NCI-H1417 treated with DMSO at 0.1 percent for 48 hours (cell line): ENCODE measurements around the gene ATP9B.
"Not testable (repeated sequence)": the region's sequence is repeated elsewhere in the genome, so short reads cannot be mapped to it uniquely, and the experiment has no call there.

Experiments used
- DNase-seq: peaks from one replicate; lab custom pipeline; 2025; lab: John Stamatoyannopoulos, UW

The ATP9B gene

DNA sequence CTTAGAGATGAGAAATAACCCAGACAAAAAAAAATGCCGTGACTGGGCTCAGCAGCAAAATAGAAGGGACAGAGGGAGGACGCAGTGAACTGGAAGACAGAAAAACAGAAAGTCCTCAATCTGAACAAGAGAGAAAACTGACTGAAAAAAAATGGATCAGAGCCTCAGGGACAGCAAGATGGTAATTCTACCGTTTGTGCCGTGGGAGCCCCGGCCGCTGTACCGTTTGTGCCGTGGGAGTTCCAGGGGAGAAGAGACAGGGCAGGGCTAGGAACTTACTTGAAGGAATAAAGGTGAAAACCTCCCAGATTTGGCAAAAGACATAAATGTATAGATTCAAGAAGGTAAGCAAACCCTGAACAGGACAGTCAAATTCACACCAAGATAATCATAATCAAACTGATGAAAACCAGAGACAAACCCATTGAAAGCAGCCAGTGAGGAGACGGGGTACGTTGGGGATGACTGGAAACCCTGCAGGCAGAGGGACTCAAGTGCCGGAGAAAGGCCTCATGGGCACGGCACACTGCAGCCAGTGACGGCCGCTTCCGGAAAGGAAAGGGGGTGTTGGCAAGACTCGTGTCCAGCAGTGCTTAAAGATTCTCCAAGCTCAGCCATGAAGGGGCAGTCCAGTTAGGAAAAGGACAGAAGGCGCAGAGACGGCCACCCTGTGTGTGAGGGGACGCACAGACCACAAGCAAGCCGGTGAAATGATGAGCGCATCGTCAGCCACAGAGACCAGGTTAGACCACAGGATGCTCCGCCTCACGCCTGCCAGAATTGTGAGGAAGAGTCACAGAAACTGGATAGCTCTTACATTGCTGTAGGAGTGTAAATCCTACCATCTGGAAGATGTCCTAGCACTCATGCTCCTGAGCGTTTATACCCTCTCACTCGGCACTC is 286.5 kb downstream of the ATP9B start:
- DNase-seq = no peak

DNA sequence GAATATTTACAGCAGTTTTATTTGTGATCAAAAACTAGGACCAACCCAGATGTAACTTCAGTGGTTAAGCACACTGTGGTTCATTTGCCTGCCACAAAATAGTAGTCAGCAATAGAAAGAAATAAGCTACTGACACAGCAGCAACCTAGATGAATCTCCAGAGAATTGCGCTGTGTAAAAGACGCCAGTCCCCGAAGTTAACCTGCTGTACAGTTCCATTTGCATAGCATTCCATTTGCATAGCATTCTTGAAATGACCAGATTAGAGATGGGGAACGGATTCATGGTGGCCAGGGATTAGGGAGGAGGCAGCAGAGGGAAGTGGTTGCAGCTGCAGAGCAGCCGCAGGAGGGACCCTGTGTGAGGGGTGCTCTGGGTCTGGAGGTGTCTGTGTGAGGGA is 287.2 kb downstream of the ATP9B start:
- DNase-seq = no peak

DNA sequence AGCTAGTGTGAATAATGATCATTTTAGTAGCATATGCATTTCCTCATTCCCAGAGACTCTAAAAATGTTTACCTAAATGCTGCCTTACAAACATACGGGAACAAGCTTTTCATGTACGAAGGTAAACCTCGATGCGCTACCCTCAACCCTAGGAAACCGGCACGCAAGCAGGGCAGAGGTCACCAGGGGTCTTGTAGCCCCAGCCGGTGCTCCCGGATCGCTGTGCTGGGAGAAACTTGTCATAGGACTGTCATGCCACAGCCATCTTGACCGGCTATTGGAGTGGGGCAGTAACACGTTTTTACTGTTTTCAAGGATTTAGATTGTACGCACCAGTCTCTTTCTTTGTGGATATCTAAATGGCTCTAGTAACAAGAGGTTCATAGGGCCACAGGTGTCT is 291.7 kb downstream of the ATP9B start:
- DNase-seq = no peak

DNA sequence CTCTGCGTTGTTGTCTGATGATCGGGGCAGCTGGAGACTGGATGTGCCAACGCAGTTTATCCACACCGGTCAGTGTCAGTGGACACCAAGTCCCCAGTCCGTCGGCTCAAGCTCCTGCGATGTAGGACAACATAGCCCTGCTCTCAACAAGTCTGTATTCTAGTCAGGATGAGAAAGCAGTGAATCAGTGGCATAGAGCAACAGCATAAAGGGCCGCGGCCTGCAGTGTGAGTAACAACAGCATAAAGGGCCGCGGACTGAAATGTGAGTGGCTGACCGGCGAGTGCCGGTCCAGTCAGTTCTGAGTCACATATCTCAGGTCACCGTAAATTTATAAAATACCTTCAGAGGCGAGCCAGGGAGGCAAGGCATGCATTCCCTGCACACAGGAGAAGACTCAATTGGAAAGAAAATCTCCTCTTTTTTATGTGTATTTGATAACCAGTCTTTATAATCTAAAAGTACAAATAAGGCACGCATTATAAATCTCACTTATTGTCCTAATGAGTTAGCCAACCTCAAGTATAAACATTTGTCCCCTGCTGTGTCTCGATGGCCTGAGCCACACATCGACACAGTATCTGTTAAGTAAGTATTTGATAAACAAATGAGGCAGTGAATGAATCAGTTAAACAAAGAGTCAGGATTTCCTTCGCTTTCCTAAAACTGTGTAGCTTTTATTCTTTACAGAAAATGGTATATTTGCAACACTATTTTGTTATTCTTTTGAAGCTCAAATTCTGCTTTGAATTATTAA is 292.8 kb downstream of the ATP9B start:
- no peak for DNase-seq

DNA sequence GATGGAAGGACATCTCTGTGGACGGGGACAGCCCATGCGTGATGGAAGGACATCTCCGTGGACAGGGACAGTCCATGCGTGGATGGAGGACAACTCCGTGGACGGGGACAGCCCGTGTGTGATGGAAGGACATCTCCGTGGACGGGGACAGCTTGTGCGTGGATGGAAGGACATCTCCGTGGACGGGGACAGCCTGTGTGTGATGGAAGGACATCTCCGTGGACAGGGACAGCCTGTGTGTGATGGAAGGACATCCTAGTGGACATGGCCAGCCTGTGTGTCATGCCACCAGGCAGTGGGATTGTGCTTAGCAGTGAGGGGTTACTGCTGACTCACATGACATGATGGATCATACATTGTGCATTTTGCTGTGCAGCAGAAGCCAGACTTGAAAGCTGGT is 296.5 kb downstream of the ATP9B start:
- no peak for DNase-seq

DNA sequence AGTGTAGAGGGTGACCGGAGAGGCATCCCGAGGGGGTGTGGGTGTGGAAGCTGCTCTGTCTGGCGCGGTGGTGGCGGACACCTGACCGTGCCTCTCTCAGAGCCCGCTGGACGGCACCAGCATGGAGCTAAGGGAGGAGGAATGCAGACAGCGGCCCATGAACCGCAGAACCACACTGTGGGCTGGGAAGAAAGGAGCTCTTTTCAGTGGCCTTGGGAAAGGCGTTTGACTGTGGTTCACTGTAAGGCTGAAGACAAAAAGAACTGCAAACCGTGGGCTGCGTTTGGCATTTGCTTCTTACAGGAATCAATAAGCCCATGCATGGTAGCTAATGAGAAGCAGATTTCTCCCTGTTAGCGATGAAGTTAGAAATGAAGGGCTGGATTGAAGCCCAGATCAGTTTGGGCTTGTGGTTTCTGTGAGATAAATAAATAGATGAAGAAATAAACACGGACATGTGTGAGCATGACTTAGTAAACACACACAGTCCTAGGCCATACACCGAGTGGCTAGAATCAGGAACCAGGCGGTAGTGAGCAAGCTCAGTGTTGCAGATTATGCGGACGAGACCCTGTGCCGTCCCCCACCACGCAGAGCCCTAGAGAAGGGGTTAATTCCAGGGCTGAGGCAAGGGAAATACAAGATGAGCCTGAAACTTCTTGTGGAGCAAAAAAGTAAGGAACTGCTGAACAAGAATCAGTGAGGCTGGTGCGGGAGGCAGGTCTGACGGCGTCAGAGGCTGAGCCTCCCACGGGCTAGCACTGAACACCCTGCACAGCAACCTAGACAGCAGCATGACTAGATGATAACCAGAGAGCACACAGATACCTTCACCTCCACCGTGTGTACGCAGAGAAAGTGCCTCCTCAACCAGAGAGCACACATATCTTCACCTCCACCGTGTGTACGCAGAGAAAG is 297.2 kb downstream of the ATP9B start:
- no peak for DNase-seq

DNA sequence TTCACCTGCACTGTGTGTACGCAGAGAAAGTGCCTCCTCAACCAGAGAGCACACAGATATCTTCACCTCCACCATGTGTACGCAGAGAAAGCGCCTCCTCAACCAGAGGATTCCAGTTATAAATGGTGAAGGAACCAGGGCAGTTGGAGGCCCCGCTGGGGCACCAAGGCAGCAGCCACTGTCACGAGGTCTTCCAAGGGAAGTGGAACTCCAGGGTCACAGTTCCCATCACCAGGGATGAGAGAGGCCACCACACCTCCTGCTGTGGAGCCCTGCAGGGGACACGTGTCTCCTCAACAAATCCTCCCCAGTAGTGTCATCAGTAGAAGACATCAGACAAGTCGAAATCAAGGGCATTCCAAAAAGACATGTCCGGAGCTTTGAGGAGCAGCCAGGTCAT is 298.3 kb downstream of the ATP9B start:
- no peak for DNase-seq

DNA sequence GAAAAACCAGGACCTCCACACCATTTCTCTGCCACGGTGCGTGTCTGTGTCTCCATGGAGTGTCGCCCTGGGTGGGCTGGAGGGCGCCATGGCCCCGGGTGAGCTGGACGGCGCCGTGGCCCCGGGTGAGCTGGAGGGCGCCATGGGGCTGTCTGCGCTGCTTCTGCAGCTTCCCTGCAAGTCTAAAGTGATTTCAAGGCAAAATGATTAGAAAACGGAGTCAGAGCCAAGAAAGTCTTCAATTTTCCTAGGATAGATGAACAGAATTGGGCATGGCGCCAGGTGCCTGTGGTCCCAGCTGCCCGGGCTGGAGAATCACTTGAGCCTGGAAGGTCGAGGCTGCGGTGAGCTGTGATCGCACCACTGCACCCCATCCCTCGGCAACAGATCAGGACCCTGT is 298.8 kb downstream of the ATP9B start:
- DNase-seq = no peak

DNA sequence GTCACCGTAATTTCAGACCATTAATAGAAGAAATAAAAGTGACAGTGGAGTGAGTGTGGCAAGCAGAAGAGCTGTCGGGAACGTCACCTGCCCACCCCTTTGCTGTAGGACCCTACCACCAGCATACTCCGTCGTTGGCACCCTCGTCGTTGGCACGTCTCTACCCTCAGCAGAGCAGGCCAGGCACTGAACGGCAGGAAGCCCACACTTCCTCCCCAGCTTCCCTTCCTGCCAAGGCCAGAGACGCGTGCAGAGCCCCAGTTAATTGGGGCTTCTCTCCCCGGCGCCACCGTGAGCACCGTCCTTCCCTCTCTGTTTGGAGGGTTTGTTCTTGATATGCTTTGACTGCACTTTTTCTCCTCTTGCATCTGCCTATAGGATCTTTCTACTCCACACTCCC is 299.5 kb downstream of the ATP9B start:
- DNase-seq = no peak

DNA sequence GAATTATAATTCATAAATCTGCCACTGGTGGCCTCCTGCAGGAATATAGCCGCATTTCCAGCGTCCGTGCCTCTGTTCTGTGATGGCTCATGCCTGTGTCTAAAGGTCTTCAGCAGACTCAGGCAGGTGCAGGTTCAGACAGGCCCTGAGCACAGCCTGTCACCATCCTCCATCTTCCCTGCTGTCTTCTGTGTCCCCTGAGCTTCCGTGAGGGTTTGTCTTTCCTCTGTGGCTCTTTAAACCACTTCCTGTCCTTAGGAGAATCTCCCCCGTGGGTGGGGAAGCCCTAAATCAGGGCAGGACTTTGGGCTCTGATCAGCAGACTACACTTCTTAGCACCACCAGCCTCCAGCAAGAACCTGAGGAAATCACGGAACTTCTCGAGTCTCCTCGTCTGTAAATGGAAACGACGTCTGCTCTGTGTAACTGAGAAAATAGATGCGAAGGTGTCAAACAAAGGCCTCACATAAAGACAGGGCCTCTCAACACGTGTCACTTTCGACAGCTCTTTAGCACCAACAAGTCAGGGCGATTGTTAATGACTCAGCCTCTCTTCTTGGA is 302.4 kb downstream of the ATP9B start:
- no peak for DNase-seq

DNA sequence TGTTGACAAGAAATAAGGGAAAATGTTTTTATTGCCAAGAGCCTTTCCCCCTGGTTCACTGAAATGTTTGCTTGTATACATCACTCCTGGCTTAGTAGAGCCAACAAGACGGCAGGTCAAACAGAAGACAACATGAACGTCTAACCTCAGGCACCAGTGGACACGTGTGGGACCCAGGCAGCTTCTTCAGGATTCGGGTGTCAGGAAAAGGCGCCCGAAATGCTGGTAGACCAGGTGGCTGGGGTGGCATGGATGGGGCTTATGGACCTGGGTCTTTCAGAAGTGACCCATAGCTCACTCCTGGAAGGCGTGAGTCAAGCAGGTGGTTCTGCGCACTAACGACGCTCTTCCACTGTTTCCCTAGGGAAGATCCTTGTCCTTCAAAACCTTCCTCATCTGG is 303.3 kb downstream of the ATP9B start:
- DNase-seq = no peak

DNA sequence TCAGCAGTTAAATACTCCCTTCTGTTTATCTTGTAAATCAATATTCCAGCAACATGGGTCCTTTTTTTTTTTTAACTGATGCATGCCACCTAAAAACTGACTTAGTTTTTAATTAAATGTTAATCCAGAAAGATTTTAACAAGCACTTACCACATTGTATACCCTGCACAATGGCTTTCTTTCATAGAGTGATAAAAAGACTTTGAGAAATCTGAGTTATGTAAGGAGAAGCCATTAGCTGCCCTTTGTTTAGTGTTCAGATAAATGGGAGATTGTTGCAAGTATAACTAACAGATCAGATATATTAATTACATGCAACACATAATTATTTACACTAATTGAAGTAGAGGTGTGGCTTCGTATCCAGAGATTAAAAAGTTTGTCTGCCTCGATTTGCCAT is 303.8 kb downstream of the ATP9B start:
- no peak for DNase-seq

DNA sequence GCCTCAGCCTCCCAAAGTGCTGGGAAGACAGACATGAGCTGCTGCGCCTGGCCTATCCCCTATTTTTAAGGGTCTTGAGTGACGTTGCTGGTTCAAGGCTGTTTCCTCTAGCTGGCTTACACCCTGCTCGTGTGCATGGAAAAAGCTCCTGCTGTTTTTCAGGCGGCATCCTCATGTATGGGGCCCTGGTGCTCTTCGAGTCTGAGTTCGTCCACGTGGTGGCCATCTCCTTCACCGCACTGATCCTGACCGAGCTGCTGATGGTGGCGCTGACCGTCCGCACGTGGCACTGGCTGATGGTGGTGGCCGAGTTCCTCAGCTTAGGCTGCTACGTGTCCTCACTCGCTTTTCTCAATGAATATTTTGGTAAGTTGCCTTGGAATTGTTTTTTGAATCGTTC is 304.5 kb downstream of the ATP9B start:
- no peak for DNase-seq

DNA sequence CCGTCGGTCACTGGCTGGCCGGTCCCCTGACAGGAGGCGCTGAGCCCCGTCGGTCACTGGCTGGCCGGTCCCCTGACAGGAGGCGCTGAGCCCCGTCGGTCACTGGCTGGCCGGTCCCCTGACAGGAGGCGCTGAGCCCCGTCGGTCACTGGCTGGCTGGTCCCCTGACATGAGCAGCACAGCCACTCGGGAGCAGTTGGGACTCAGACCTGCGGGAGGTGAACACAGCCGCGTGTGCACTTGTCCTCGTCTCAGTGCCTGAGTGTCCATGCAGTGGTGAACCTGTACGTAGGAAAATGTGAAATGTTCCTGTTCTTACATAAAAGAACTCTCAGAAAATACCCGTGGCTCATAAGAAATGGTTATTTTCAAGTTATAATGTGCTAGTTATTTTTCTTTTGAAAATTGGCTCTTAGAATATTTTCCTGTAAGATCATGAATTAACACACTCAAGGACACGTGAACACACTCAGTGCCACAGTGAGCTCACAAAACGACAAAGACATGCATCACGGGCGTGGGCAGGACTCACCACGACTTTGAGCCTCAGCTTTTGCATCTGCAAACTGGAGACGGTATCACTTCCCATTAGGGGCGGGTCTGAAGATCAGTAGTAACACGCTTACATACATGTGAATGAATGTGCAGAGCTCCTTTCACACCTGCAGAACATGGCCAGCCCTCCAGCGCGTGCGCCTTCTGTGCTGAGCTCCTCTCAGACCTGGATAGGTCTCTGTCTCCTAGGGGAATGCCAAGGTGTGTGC is 305.4 kb downstream of the ATP9B start:
- no peak for DNase-seq

DNA sequence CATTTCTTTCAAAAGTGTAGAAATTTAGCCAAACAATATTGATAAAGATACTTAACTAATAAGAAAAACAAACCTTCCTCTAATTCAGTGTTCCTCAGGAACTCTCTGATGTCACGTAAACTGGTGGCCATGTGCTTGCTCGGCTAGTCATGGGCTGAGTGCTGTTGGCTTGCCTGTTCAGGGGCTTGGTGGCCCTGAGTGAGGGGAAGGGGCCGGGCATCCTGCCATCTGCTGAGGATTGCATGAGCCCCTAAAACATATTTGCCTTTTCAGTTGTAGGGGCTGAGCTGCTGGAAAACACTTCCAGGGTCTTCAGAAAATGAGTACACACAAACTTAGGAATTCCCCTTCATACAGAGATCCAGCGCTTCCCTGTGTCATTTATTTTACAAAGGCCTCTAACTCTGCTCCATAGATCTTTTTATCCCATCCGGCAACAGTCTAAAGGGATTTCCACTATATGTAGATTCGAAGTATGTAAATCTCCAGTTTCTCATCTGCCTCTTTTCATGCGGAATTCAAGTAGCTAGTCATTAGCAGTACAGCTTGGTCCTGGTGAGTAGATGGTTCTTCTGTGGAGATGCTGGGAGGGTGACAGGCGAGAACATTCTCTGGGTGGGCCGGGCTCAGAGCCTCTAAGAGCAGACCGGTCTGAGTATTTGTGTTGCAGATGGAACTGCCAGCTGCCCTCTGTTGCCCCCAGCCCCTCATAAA is 306.4 kb downstream of the ATP9B start:
- no peak for DNase-seq

DNA sequence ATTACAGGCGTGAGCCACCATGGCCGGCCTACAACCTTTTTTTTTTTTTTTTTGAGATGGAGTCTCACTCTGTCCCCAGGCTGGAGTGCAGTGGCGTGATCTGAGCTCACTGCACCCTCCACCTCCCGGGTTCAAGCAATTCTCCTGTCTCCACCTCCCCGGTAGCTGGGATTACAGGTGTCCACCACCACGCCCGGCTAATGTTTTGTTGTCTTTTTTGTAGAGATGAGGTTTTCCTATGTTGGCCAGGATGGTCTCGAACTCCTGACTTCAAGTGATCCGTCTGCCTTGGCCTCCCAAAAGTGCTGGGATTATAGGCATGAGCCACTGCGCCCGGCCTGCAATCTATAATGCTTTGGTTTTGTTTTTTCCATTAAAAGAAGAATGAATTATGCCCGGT is 307.5 kb downstream of the ATP9B start:
- not testable (repeated sequence) for DNase-seq

DNA sequence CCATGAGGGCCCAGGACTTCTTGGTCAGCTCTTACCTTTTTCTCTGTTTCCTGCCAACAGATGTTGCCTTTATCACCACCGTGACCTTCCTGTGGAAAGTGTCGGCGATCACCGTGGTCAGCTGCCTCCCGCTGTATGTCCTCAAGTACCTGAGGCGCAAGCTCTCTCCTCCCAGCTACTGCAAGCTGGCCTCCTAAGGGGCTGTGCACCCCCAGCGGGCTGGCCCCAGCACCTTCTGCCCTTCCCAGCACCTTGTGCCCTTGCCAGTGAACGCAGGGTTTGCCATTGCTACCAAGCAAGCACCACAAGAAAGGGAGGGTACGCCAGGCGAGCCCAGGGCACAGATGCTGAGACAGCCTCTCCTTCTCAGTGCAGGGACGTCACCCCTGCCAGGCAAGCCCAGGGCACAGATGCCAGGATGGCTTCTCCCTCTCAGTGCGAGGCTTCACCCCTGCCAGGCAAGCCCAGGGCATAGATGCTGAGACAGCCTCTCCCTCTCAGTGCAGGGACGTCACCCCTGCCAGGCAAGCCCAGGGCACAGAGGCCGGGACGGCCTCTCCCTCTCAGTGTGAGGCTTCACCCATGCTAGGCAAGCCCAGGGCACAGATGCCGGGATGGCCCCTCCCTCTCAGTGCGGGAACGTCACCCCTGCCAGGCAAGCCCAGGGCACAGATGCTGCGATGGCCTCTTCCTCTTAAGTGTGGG is 308.1 kb downstream of the ATP9B start:
- no peak for DNase-seq

DNA sequence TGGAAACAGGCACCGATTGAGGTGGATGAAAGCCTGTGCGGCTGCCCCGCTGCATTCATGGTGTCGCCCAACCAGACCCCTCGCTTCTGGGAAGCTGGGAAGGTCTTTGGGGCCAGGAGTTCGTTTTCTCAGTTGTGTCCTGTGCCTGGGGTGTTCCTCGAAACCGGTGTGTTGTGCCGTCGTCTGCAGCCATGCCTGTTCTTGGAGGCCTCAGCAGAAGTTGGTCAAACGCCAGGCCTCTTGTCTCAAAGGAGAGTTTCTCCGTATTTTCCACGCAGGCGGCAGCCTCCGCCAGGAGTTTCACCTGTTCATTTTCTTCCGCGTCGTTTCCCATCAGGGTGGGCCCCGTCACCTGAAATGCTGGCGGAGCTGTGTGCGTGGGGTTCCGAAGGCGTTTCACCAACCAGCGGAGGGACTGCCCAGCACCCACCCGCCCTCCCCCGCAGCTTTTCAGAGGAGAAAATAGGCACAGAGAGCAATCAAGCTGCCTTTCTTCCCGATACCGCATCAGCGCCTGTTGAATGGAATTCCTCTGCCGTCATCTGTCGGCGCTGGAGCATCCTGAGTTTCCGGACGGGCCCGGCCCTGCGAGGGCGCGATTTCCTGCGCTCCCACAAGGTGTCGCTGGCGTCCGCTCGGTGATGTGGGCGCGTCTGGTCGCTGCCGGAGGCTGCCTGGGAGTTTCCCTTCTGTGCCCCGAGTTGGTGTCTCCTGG is 309.5 kb downstream of the ATP9B start:
- DNase-seq = no peak

DNA sequence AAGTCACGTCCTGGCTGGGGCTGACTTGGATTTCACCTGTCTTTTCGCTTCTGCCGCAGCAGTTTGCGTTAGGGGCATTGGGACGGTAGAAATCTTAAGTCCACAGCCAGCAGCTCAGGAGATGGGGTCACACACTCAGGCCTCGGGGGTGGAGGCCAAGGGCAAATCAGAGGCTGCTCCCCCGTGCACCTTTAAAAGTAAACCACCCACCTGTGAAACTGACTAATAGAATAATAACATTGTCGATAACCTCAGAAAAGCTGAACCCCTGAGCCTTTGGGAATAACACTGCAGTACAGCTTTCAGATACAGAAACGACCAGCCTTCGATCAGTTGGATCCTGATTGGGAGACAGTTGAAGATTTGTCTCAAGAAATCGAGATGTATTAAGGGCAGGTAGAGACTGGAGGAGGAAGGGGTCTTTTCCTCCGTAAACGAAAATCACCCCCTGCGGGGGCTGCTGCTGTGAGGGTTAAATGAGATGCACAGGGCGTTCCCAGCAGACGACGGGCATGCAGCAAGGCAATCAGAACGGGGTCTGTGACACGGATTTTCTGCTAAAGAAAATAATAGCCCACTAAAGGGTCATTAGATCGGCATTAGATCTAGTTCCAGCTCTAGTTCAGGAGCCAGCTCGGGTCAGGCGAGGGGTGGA is 310.2 kb downstream of the ATP9B start:
- DNase-seq = no peak
